ENCODE results near the gene PHAX. TPM values are rescaled to one million over a fixed set of nuclear protein-coding genes. Genes with fewer than 3 reads are reported as not detected.
"Not testable (repeated sequence)": the region's sequence is repeated elsewhere in the genome, so short reads cannot be mapped to it uniquely, and the experiment has no call there.

The PHAX gene
- total and polyA plus RNA-seq, 2 donors (not counting 1 experiment from before 2014, with no cell fraction given), result 54.5 to 103 TPM

DNA sequence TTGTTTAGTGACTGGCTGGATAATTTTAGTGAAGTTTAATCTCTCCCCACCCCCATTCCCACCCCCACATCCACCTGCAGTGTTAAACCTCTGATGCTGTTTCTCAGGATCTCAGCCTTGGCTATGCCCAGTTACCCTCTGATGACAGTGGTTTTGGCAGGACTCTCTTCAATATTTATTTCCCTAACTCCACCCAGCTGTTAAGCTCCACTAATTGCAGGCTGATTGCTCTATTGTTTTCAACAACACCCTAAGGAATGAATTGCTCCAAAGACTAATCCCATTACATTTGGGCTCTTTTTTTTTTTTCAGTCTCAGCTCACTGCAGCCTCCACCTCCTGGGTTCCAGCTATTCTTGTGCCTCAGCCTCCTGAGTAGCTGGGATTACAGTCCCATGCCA, 46.3 kb downstream of the PHAX start:
- no peak for TF ChIP-seq EZH2 (IDR thresholded peaks at IDR 0.05; ENCODE audit: low read length, missing control alignments)
- TF ChIP-seq, protein P1, sequence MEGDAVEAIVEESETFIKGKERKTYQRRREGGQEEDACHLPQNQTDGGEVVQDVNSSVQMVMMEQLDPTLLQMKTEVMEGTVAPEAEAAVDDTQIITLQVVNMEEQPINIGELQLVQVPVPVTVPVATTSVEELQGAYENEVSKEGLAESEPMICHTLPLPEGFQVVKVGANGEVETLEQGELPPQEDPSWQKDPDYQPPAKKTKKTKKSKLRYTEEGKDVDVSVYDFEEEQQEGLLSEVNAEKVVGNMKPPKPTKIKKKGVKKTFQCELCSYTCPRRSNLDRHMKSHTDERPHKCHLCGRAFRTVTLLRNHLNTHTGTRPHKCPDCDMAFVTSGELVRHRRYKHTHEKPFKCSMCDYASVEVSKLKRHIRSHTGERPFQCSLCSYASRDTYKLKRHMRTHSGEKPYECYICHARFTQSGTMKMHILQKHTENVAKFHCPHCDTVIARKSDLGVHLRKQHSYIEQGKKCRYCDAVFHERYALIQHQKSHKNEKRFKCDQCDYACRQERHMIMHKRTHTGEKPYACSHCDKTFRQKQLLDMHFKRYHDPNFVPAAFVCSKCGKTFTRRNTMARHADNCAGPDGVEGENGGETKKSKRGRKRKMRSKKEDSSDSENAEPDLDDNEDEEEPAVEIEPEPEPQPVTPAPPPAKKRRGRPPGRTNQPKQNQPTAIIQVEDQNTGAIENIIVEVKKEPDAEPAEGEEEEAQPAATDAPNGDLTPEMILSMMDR (conservative IDR thresholded peaks at IDR 0.05 in 1 of 2, IDR thresholded peaks at IDR 0.05 in 1 of 2; ENCODE audit: low read depth in 1 of 2, low read length in 2 of 2), result no peak
- Histone ChIP-seq H3K27ac (ENCODE audit: insufficient read depth, low read length) (no peak overlapping the region), H3K4me1 (ENCODE audit: control insufficient read depth, extremely low read depth, insufficient read depth, low read length) (no peaks in the 10 kb centered on the region), H3K9me3 (ENCODE audit: control insufficient read depth, insufficient read depth, low read depth, low read length) (no peaks in the 10 kb centered on the region), H3K27me3 (ENCODE audit: control insufficient read depth, insufficient read depth, low read length) (no peaks in the 10 kb centered on the region), H3K9ac (ENCODE audit: insufficient read depth, low read length) (no peak overlapping the region), H2AFZ (ENCODE audit: low read length) (no peak overlapping the region), H3K79me2 (ENCODE audit: control insufficient read depth, insufficient read depth, low read length) (no peaks in the 10 kb centered on the region), H3K4me3 (replicated peaks in 1 of 4; ENCODE audit: control extremely low read depth in 1 of 4, insufficient read depth in 1 of 4, low read depth in 3 of 4, low read length in 4 of 4) (no peak overlapping the region), H4K20me1 (ENCODE audit: control insufficient read depth, extremely low read depth, insufficient read depth, low read length) (no peaks in the 10 kb centered on the region), H3K4me2 (ENCODE audit: extremely low read depth, insufficient read depth, low read length) (no peak overlapping the region), H3K36me3 (ENCODE audit: control insufficient read depth, insufficient read depth, low read length) (no peaks in the 10 kb centered on the region)
- DNase-seq (ENCODE audit: low read depth in 2 of 2), result no peak

DNA sequence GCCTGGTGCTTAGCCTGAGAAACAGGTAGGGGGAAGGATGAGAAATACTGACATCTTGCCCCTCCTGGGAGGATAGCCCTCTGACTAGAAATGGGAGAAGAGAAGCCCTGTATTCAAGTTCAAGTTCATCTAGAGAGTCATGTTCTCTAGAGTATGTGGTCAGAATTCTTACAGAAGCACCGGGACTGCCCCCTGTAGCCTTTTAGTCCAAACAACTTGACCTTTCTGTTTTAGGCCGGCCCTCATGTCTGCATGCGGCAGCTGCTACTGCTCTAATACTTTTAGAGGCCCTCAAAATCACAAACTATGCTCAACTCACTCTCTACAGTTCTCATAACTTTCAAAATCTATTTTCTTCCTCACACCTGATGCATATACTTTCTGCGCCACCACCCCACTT, 47.7 kb downstream of the PHAX start:
- TF ChIP-seq EZH2 (IDR thresholded peaks at IDR 0.05; ENCODE audit: low read length, missing control alignments), result no peak
- TF ChIP-seq, protein P1 (conservative IDR thresholded peaks at IDR 0.05 in 1 of 2, IDR thresholded peaks at IDR 0.05 in 1 of 2; ENCODE audit: low read depth in 1 of 2, low read length in 2 of 2), result no peak
- Histone ChIP-seq H3K9me3 (ENCODE audit: control insufficient read depth, insufficient read depth, low read depth, low read length) (no peaks in the 10 kb centered on the region), H3K4me1 (ENCODE audit: control insufficient read depth, extremely low read depth, insufficient read depth, low read length) (no peaks in the 10 kb centered on the region), H3K27ac (ENCODE audit: insufficient read depth, low read length) (no peak overlapping the region), H3K79me2 (ENCODE audit: control insufficient read depth, insufficient read depth, low read length) (no peaks in the 10 kb centered on the region), H3K27me3 (ENCODE audit: control insufficient read depth, insufficient read depth, low read length) (no peaks in the 10 kb centered on the region), H3K9ac (ENCODE audit: insufficient read depth, low read length) (no peak overlapping the region), H2AFZ (ENCODE audit: low read length) (no peak overlapping the region), H3K4me2 (ENCODE audit: extremely low read depth, insufficient read depth, low read length) (no peak overlapping the region), H4K20me1 (ENCODE audit: control insufficient read depth, extremely low read depth, insufficient read depth, low read length) (no peaks in the 10 kb centered on the region), H3K36me3 (ENCODE audit: control insufficient read depth, insufficient read depth, low read length) (no peaks in the 10 kb centered on the region), H3K4me3 (replicated peaks in 1 of 4; ENCODE audit: control extremely low read depth in 1 of 4, insufficient read depth in 1 of 4, low read depth in 3 of 4, low read length in 4 of 4) (no peak overlapping the region)
- DNase-seq (ENCODE audit: low read depth in 2 of 2), result no peak

DNA sequence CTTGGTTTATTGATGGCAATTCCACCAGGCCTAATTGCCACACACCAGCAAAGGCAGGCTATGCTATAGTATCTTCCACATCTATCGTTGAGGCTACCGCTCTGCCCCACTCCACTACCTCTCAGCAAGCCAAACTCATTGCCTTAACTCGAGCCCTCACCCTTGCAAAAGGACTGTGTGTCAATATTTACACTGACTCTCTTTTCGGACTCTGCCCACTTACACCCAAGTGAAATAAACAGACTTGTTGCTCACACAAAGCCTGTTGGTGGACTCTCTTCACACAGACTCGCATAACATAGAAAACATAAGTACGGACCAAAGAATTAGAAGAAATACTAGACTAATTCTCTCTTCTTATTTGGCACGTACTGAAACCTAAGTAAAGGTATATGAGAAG, 48.3 kb downstream of the PHAX start:
- not testable (repeated sequence) for H3K36me3 ChIP-seq (ENCODE audit: control insufficient read depth, insufficient read depth, low read length); H4K20me1 ChIP-seq (ENCODE audit: control insufficient read depth, extremely low read depth, insufficient read depth, low read length); H3K4me1 ChIP-seq (ENCODE audit: control insufficient read depth, extremely low read depth, insufficient read depth, low read length); H3K4me3 ChIP-seq (replicated peaks in 1 of 4; ENCODE audit: control extremely low read depth in 1 of 4, insufficient read depth in 1 of 4, low read depth in 3 of 4, low read length in 4 of 4); H3K27me3 ChIP-seq (ENCODE audit: control insufficient read depth, insufficient read depth, low read length); H3K9ac ChIP-seq (ENCODE audit: insufficient read depth, low read length); H3K9me3 ChIP-seq (ENCODE audit: control insufficient read depth, insufficient read depth, low read depth, low read length); H3K27ac ChIP-seq (ENCODE audit: insufficient read depth, low read length); DNase-seq (ENCODE audit: low read depth in 2 of 2); H3K79me2 ChIP-seq (ENCODE audit: control insufficient read depth, insufficient read depth, low read length); H3K4me2 ChIP-seq (ENCODE audit: extremely low read depth, insufficient read depth, low read length); H2AFZ ChIP-seq (ENCODE audit: low read length)

DNA sequence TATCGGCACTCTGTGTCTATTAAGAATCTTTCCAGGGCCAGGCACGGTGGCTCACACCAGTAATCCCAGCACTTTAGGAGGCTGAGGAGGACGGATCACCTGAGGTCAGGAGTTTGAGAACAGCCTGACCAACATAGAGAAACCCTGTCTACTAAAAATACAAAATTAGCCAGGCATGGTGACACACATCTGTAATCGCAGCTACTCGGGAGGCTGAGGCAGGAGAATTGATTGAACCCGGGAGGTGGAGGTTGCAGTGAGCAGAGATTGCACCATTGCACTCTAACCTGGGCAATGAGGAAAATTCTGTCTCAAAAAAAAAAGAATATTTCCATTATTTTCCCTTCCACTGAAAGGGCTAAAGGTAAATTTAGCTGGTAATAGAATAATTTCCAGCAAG, 49.0 kb downstream of the PHAX start:
- not testable (repeated sequence) for H4K20me1 ChIP-seq (ENCODE audit: control insufficient read depth, extremely low read depth, insufficient read depth, low read length); DNase-seq (ENCODE audit: low read depth in 2 of 2); H3K36me3 ChIP-seq (ENCODE audit: control insufficient read depth, insufficient read depth, low read length); H3K4me1 ChIP-seq (ENCODE audit: control insufficient read depth, extremely low read depth, insufficient read depth, low read length); H3K4me2 ChIP-seq (ENCODE audit: extremely low read depth, insufficient read depth, low read length); H2AFZ ChIP-seq (ENCODE audit: low read length); H3K4me3 ChIP-seq (replicated peaks in 1 of 4; ENCODE audit: control extremely low read depth in 1 of 4, insufficient read depth in 1 of 4, low read depth in 3 of 4, low read length in 4 of 4); H3K27me3 ChIP-seq (ENCODE audit: control insufficient read depth, insufficient read depth, low read length); H3K9ac ChIP-seq (ENCODE audit: insufficient read depth, low read length); H3K79me2 ChIP-seq (ENCODE audit: control insufficient read depth, insufficient read depth, low read length); H3K9me3 ChIP-seq (ENCODE audit: control insufficient read depth, insufficient read depth, low read depth, low read length); H3K27ac ChIP-seq (ENCODE audit: insufficient read depth, low read length)

All from fibroblast of lung (primary cell).